Adrenal gland (tissue), 5 donors: ENCODE data around the gene PELI2.

Source experiments
- POLR2A ChIP-seq, 2 donors: fragments of 450-650 bp; IDR thresholded peaks; one replicate each; pipeline ENCODE4 v1.6.1; 2017; ENCODE audit warnings: antibody characterized with exemption in 2 of 2, mild to moderate bottlenecking in 2 of 2, moderate library complexity in 1 of 2
- TF ChIP-seq, protein P1 (sequence below), 6 experiments: fragments of 450-650 bp in 4 of 6; fragments of 200-600 bp in 2 of 6; sonication (generic) in 1 of 6; IDR thresholded peaks; 1 replicate in 5 of 6; 2 replicates in 1 of 6; pipeline versions ENCODE4 v1.5.1 to v1.8.0; 2016 to 2021; ENCODE audit warnings: antibody characterized with exemption in 6 of 6, mild to moderate bottlenecking in 2 of 6, moderate library complexity in 1 of 6
- donor health status: DM: no; HTN: no; CAD: no.

DNA sequence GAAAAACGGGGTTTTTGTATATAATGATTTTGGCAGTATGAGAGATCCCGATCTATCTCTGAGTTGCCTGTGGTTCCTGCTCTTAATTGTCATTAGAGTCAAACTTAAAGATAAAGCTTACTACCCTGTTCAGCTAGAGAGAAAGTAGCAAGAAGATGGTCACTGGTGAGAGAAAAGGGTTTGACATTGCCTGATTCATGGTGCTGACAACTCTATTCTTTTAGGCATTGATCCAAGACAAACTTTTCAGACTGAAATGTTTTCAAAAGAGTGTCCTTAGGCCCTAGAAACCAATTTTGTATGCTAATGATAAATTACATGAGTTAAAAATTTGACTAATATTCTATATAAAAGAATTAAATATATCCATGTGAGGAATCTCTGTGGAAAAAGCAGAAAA lies 35.1 kb downstream of the PELI2 start:
- TF ChIP-seq, protein P1, sequence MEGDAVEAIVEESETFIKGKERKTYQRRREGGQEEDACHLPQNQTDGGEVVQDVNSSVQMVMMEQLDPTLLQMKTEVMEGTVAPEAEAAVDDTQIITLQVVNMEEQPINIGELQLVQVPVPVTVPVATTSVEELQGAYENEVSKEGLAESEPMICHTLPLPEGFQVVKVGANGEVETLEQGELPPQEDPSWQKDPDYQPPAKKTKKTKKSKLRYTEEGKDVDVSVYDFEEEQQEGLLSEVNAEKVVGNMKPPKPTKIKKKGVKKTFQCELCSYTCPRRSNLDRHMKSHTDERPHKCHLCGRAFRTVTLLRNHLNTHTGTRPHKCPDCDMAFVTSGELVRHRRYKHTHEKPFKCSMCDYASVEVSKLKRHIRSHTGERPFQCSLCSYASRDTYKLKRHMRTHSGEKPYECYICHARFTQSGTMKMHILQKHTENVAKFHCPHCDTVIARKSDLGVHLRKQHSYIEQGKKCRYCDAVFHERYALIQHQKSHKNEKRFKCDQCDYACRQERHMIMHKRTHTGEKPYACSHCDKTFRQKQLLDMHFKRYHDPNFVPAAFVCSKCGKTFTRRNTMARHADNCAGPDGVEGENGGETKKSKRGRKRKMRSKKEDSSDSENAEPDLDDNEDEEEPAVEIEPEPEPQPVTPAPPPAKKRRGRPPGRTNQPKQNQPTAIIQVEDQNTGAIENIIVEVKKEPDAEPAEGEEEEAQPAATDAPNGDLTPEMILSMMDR (IDR thresholded peaks at IDR 0.05), result no peak
- no peak for TF ChIP-seq POLR2A (IDR thresholded peaks at IDR 0.05)
